Left renal pelvis (tissue), 4 donors: ENCODE data around the gene ING1. TPM values are rescaled to one million over a fixed set of nuclear protein-coding genes. Genes with fewer than 3 reads are reported as not detected.

ENCODE experiments used
- DNase-seq, 4 donors: peaks; one replicate each; pipeline ENCODE4 v3.0.0-alpha.2; 2013; ENCODE audit warnings: low read depth in 4 of 4, low spot score in 3 of 4
- polyA plus RNA-seq, 4 donors: library from polyadenylated mRNA; unstranded; fragments of 120-200 nt; gene quantifications; one replicate each; pipeline ENCODE4 v1.2.1, GENCODE V29; 2013; ENCODE audit not compliant: insufficient read length in 4 of 4

ING1 gene
- polyA plus RNA-seq, 4 donors: 21.2 to 43.1 (median 28.1) TPM

DNA sequence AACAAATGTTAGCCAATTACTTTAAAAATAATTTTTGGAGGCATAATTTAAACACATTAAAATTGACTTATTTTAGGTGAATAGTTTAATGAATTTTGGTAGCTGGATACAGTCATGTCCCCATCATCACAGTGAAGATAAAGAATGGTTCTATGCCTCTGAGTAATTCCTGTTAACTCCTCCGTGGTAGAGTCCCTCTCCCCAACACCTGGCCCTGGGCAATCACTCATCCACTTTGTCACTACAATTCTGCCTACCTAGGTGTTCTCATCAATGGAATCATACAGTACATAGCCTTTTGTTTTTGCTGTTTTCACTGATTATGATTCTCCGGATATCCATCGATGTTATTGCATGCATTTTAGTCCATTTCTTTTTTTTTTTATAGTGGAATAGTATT, 55.6 kb downstream of the ING1 start:
- DNase-seq: no peak

- no peak for DNase-seq
Measured at GRCh38 chr13:110770678-110771077, 57.2 kb downstream of the ING1 start.

- DNase-seq: peak in 1 of 4 donors; percentile 15
Measured at GRCh38 chr13:110771194-110771593, 57.7 kb downstream of the ING1 start.

GRCh38 chr13:110772091-110772984, 58.8 kb downstream of the ING1 start:
- no peak for DNase-seq

Other genes starting within 250 kb of the ING1 start
- 1 to 10 TPM; 6.9 to 9.7 (median 7.9) TPM for gene RAB20, start 152.0 kb upstream of the ING1 start, polyA plus RNA-seq
- gene NAXD, start 98.2 kb upstream of the ING1 start, polyA plus RNA-seq: 10 to 100 TPM; 33.8 to 50.5 (median 41.3) TPM
- 10 to 100 TPM; 47.9 to 81.9 (median 62.0) TPM for gene CARS2, start 7.6 kb upstream of the ING1 start, polyA plus RNA-seq
- gene ANKRD10, start 201.4 kb downstream of the ING1 start, polyA plus RNA-seq: 100 to 1,000 TPM; 236 to 381 (median 251) TPM